GM23338 (cell line): Measurements from ENCODE around the gene PRKAR1A. TPM values are rescaled to one million over a fixed set of nuclear protein-coding genes. Genes with fewer than 3 reads are reported as not detected.

ENCODE experiments used
- ATAC-seq: fragments of 200-7000 bp; cut with Tn5 transposase; 3 replicates; pipeline ENCODE4 v1.9.1; 2020
- DNase-seq: peaks from one replicate; pipeline ENCODE4 v3.0.0-alpha.2; 2015; ENCODE audit warnings: low spot score
- H2AFZ ChIP-seq: fragments of 200-600 bp; sonication (generic); 2 replicates; pipeline ENCODE4 v1.8.0; 2016; ENCODE audit warnings: antibody characterized with exemption, mild to moderate bottlenecking, moderate library complexity
- H3F3A ChIP-seq: fragments of 200-600 bp; sonication (generic); replicated peaks from 2 replicates; pipeline ENCODE4 v1.8.0; 2017; ENCODE audit warnings: antibody characterized with exemption, mixed run types, low read depth
- H3K27ac ChIP-seq: fragments of 200-600 bp; sonication (generic); 2 replicates; pipeline ENCODE4 v1.6.1; 2016; ENCODE audit warnings: low read depth
- H3K27me3 ChIP-seq: fragments of 200-600 bp; sonication (generic); 2 replicates; pipeline ENCODE4 v1.8.0; 2016; ENCODE audit warnings: mild to moderate bottlenecking, mixed run types, moderate library complexity; ENCODE audit not compliant: insufficient read depth
- H3K36me3 ChIP-seq: fragments of 200-600 bp; sonication (generic); 2 replicates; pipeline ENCODE4 v1.8.0; 2016; ENCODE audit warnings: mild to moderate bottlenecking; ENCODE audit not compliant: insufficient read depth
- H3K4me1 ChIP-seq: fragments of 200-600 bp; sonication (generic); 2 replicates; pipeline ENCODE4 v1.8.0; 2016; ENCODE audit warnings: mild to moderate bottlenecking, moderate library complexity; ENCODE audit not compliant: insufficient read depth
- H3K4me2 ChIP-seq: fragments of 200-600 bp; sonication (generic); 2 replicates; pipeline ENCODE4 v1.7.1; 2017; ENCODE audit warnings: mixed run types
- H3K4me3 ChIP-seq: fragments of 200-600 bp; sonication (generic); 2 replicates; pipeline ENCODE4 v1.6.1; 2016; ENCODE audit warnings: mixed run types
- H3K79me2 ChIP-seq: fragments of 200-600 bp; sonication (generic); replicated peaks from 2 replicates; pipeline ENCODE4 v1.8.0; 2017; ENCODE audit warnings: mild to moderate bottlenecking; ENCODE audit not compliant: insufficient read depth
- H3K9me2 ChIP-seq: fragments of 200-600 bp; sonication (generic); 2 replicates; pipeline ENCODE4 v1.8.0; 2017; ENCODE audit not compliant: insufficient read depth
- H4K20me1 ChIP-seq: fragments of 200-600 bp; sonication (generic); replicated peaks from 2 replicates; pipeline ENCODE4 v1.8.0; 2017; ENCODE audit warnings: mild to moderate bottlenecking; ENCODE audit not compliant: insufficient read depth
- H3K27ac Mint-ChIP-seq: 2 replicates; pipeline ENCODE4 v1.8.0; 2020; ENCODE audit warnings: inconsistent platforms, mild to moderate bottlenecking, moderate library complexity, mixed read lengths
- H3K27me3 Mint-ChIP-seq: 3 replicates; pipeline ENCODE4 v1.8.0; 2022; ENCODE audit warnings: low read depth, mild to moderate bottlenecking, moderate library complexity, mixed read lengths, inconsistent platforms; ENCODE audit not compliant: insufficient read depth, poor library complexity
- H3K36me3 Mint-ChIP-seq: 3 replicates; pipeline ENCODE4 v1.8.0; 2021; ENCODE audit warnings: low read depth, mild to moderate bottlenecking, inconsistent platforms, moderate library complexity, mixed read lengths
- H3K4me1 Mint-ChIP-seq: 3 replicates; pipeline ENCODE4 v1.8.0; 2020; ENCODE audit warnings: mild to moderate bottlenecking, inconsistent platforms, mixed read lengths
- H3K4me3 Mint-ChIP-seq: 3 replicates; pipeline ENCODE4 v1.8.0; 2021; ENCODE audit warnings: moderate library complexity, mild to moderate bottlenecking, inconsistent platforms, mixed read lengths
- H3K9me3 Mint-ChIP-seq: 3 replicates; pipeline ENCODE4 v1.8.0; 2020; ENCODE audit warnings: moderate library complexity, mild to moderate bottlenecking, inconsistent platforms, mixed read lengths
- CREB1 ChIP-seq: fragments of 250-450 bp; sonication (Bioruptor Pico); IDR thresholded peaks from 2 replicates; pipeline ENCODE4 v1.5.0; 2020; ENCODE audit warnings: low read depth, mild to moderate bottlenecking, moderate library complexity
- CTCF ChIP-seq, 2 experiments: fragments of 200-600 bp in 1 of 2; sonication (generic) in 1 of 2; conservative IDR thresholded peaks; 2 replicates each; pipeline versions ENCODE4 v1.5.1 to v1.6.1; 2016 to 2017; ENCODE audit warnings: antibody characterized with exemption in 2 of 2, low read depth in 2 of 2, mild to moderate bottlenecking in 2 of 2, moderate library complexity in 1 of 2
- ETS1 ChIP-seq: IDR thresholded peaks from 2 replicates; pipeline ENCODE4 v1.6.1; 2016; ENCODE audit warnings: antibody characterized with exemption
- EZH2 ChIP-seq: fragments of 200-600 bp; sonication (generic); IDR thresholded peaks from one replicate; pipeline ENCODE4 v1.8.0; 2017; ENCODE audit warnings: antibody characterized with exemption, mild to moderate bottlenecking, low read depth; ENCODE audit not compliant: unreplicated experiment
- EZH2phosphoT487 ChIP-seq: fragments of 200-600 bp; sonication (generic); IDR thresholded peaks from one replicate; pipeline ENCODE4 v1.8.1; 2018; ENCODE audit warnings: antibody characterized with exemption; ENCODE audit not compliant: unreplicated experiment
- JUNB ChIP-seq: IDR thresholded peaks from one replicate; pipeline ENCODE4 v1.6.1; 2016; ENCODE audit warnings: antibody characterized with exemption; ENCODE audit not compliant: unreplicated experiment
- NANOG ChIP-seq: IDR thresholded peaks from 2 replicates; pipeline ENCODE4 v1.6.1; 2016; ENCODE audit warnings: antibody characterized with exemption, borderline replicate concordance
- POLR2AphosphoS5 ChIP-seq: IDR thresholded peaks from 2 replicates; pipeline ENCODE4 v1.6.1; 2016; ENCODE audit warnings: antibody characterized with exemption, low read depth
- REST ChIP-seq: IDR thresholded peaks from one replicate; pipeline ENCODE4 v1.6.1; 2018; ENCODE audit warnings: antibody characterized with exemption; ENCODE audit not compliant: unreplicated experiment
- STAT1 ChIP-seq: IDR thresholded peaks from one replicate; pipeline ENCODE4 v1.6.1; 2016; ENCODE audit warnings: antibody characterized with exemption; ENCODE audit not compliant: unreplicated experiment
- ZNF114 ChIP-seq: fragments of 250-450 bp; sonication (Bioruptor Pico); IDR thresholded peaks from 2 replicates; pipeline ENCODE4 v1.5.0; 2020; ENCODE audit warnings: mild to moderate bottlenecking, moderate library complexity
- ZNF331 ChIP-seq: fragments of 250-450 bp; sonication (Bioruptor Pico); IDR thresholded peaks from 2 replicates; pipeline ENCODE4 v1.5.0; 2020; ENCODE audit warnings: low read depth, mild to moderate bottlenecking, moderate library complexity
- polyA plus RNA-seq: library from polyadenylated mRNA; unstranded; fragments of >200 nt; fragmentation: Nextera tagmentation; extraction: Ambion mirVana; gene quantifications from 2 replicates; pipeline ENCODE4 v1.2.1, GENCODE V29; 2016
- total RNA-seq: library from RNA; depleted of rRNA; stranded (reverse); fragments of >200 nt; shearing (Covaris generic); gene quantifications from 2 replicates; pipeline ENCODE4 v1.2.3, GENCODE V29; 2014

PRKAR1A gene
- total and polyA plus RNA-seq, 2 experiments from 2014 or later = 90.1 to 100 TPM

- Histone ChIP-seq H3K4me3 (no peak overlapping the region), H2AFZ (no peak overlapping the region), H4K20me1 (no peaks in the 10 kb centered on the region; the same call in none of the 2 replicates), H3F3A (no peaks in the 10 kb centered on the region), H3K4me2 (no peak overlapping the region), H3K27ac (no peak overlapping the region), H3K4me1 (no peaks in the 10 kb centered on the region), H3K9me2 (0 out of 2 replicates have a peak, but pooled peaks cover 7% of the 10 kb centered on the region), H3K36me3 (no peaks in the 10 kb centered on the region), H3K79me2 (no peaks in the 10 kb centered on the region), H3K27me3 (no peaks in the 10 kb centered on the region)
- no peak overlapping the region for H3K27ac Mint-ChIP-seq
- DNase-seq (no peak), ATAC-seq (no peak)
- H3K4me3 Mint-ChIP-seq = no peak overlapping the region
- H3K9me3 Mint-ChIP-seq = peaks cover 3% of the 10 kb centered on the region; the same call in 1 of the 3 replicates
- no peaks in the 10 kb centered on the region for H3K27me3 Mint-ChIP-seq
- no peaks in the 10 kb centered on the region for H3K4me1 Mint-ChIP-seq
- no peak for TF ChIP-seq JUNB
- H3K36me3 Mint-ChIP-seq = no peaks in the 10 kb centered on the region
These were observed 60.1 kb downstream of the PRKAR1A start for GRCh38 chr17:68572138-68572842.

GRCh38 chr17:68573338-68573737, 61.1 kb downstream of the PRKAR1A start:
- no peaks in the 10 kb centered on the region for H3K36me3 Mint-ChIP-seq
- no peak for TF ChIP-seq ZNF331
- TF ChIP-seq ZNF114 (CRISPR knock-in tag) = no peak
- TF ChIP-seq EZH2 = no peak
- TF ChIP-seq NANOG = no peak
- no peak for TF ChIP-seq JUNB
- no peak for TF ChIP-seq STAT1
- no peak for TF ChIP-seq EZH2phosphoT487
- no peak for TF ChIP-seq ETS1
- no peak for TF ChIP-seq CTCF (conservative IDR thresholded peaks at IDR 0.05; ENCODE audit: low read depth in 2 of 2)
- TF ChIP-seq CREB1 (CRISPR knock-in tag) = no peak
- no peak for TF ChIP-seq REST
- TF ChIP-seq POLR2AphosphoS5 = no peak

More at GRCh38 chr17:68573338-68573737, 61.1 kb downstream of the PRKAR1A start:
- DNase-seq (no peak), ATAC-seq (no peak)
- H3K36me3 ChIP-seq = no peaks in the 10 kb centered on the region
- no peaks in the 10 kb centered on the region for H3F3A ChIP-seq
- no peak overlapping the region for H3K4me2 ChIP-seq
- no peaks in the 10 kb centered on the region for H3K79me2 ChIP-seq
- Mint-ChIP-seq H3K27me3 (no peaks in the 10 kb centered on the region), H3K4me1 (no peaks in the 10 kb centered on the region), H3K27ac (no peak overlapping the region), H3K4me3 (no peak overlapping the region), H3K9me3 (no peaks in the 10 kb centered on the region)
- H3K4me3 ChIP-seq = no peak overlapping the region
- 0 out of 2 replicates have a peak, but pooled peaks cover 7% of the 10 kb centered on the region for H3K9me2 ChIP-seq
- no peak overlapping the region for H3K27ac ChIP-seq
- no peak overlapping the region for H2AFZ ChIP-seq
- no peaks in the 10 kb centered on the region for H3K27me3 ChIP-seq
- H4K20me1 ChIP-seq = no peaks in the 10 kb centered on the region; the same call in none of the 2 replicates
- no peaks in the 10 kb centered on the region for H3K4me1 ChIP-seq
